HG03066 (cell line): ENCODE measurements around the gene CASKIN2.
"Not testable (repeated sequence)": the region's sequence is repeated elsewhere in the genome, so short reads cannot be mapped to it uniquely, and the experiment has no call there.

ENCODE experiments used
- ATAC-seq: cut with Tn5 transposase; IDR thresholded peaks from one replicate; pipeline ENCODE4 v1.9.1; 2021; ENCODE audit warnings: low read depth; ENCODE audit not compliant: unreplicated experiment

CASKIN2 gene

GRCh38 chr17:75491680-75492079 lies 23.7 kb downstream of the CASKIN2 start:
- ATAC-seq, result no peak

- ATAC-seq, result no peak
Observed at GRCh38 chr17:75490953-75491649, 24.2 kb downstream of the CASKIN2 start.

- ATAC-seq, result no peak
Observed at GRCh38 chr17:75490173-75490743, 25.1 kb downstream of the CASKIN2 start.

- no peak for ATAC-seq
Observed at GRCh38 chr17:75489511-75489955, 25.8 kb downstream of the CASKIN2 start.

- no peak for ATAC-seq
Observed at GRCh38 chr17:75488693-75489510, 26.4 kb downstream of the CASKIN2 start.

GRCh38 chr17:75487351-75488070 lies 27.8 kb downstream of the CASKIN2 start:
- no peak for ATAC-seq

GRCh38 chr17:75486951-75487350 lies 28.4 kb downstream of the CASKIN2 start:
- no peak for ATAC-seq

- ATAC-seq, result no peak
Observed at GRCh38 chr17:75486151-75486550, 29.2 kb downstream of the CASKIN2 start.

GRCh38 chr17:75485688-75486087 lies 29.6 kb downstream of the CASKIN2 start:
- ATAC-seq, result no peak

GRCh38 chr17:75482098-75482942 lies 33.0 kb downstream of the CASKIN2 start:
- ATAC-seq, result no peak

- no peak for ATAC-seq
Observed at GRCh38 chr17:75481194-75482068, 33.9 kb downstream of the CASKIN2 start.

GRCh38 chr17:75480281-75480680 lies 35.1 kb downstream of the CASKIN2 start:
- ATAC-seq, result no peak

- no peak for ATAC-seq
Observed at GRCh38 chr17:75478508-75478907, 36.8 kb downstream of the CASKIN2 start.

GRCh38 chr17:75477490-75477862 lies 37.9 kb downstream of the CASKIN2 start:
- ATAC-seq, result not testable (repeated sequence)

- ATAC-seq, result no peak
Observed at GRCh38 chr17:75476752-75477489, 38.4 kb downstream of the CASKIN2 start.

- ATAC-seq, result no peak
Observed at GRCh38 chr17:75476271-75476671, 39.1 kb downstream of the CASKIN2 start.

GRCh38 chr17:75475851-75476250 lies 39.5 kb downstream of the CASKIN2 start:
- no peak for ATAC-seq

- no peak for ATAC-seq
Observed at GRCh38 chr17:75475144-75475835, 40.0 kb downstream of the CASKIN2 start.
